WTC11 (cell line): ENCODE measurements around the gene CFAP119. TPM values are rescaled to one million over a fixed set of nuclear protein-coding genes. Genes with fewer than 3 reads are reported as not detected.
A peak's percentile ranks its signal among the peaks of the same experiment; 100 is the strongest.

ENCODE experiments used
- ATAC-seq: fragments of 200-7000 bp; cut with Tn5 transposase; 2 replicates; pipeline ENCODE4 v1.10.0; 2021; ENCODE audit warnings: mild to moderate bottlenecking, moderate library complexity
- CTCF ChIA-PET: fragments of 300-600 bp; sonication (Branson Sonifier 250); formaldehyde crosslinking; loops from one replicate; lab custom pipeline; 2021; ENCODE audit warnings: antibody characterized with exemption; lab: Charles Lee
- POLR2A ChIA-PET: fragments of 350-600 bp; sonication (Branson Sonifier 250); formaldehyde crosslinking; loops from one replicate; lab custom pipeline; 2021; ENCODE audit warnings: antibody characterized with exemption; lab: Charles Lee
- DNase-seq: peaks from one replicate; pipeline ENCODE4 v3.0.0; 2021; ENCODE audit warnings: low spot score
- H3K27ac Mint-ChIP-seq: 2 replicates; pipeline ENCODE4 v1.8.0; 2021; ENCODE audit warnings: mixed read lengths
- H3K27me3 Mint-ChIP-seq: 2 replicates; pipeline ENCODE4 v1.8.0; 2021; ENCODE audit warnings: low read depth, mild to moderate bottlenecking, moderate library complexity, mixed read lengths
- H3K36me3 Mint-ChIP-seq: 2 replicates; pipeline ENCODE4 v1.8.0; 2021; ENCODE audit warnings: mixed read lengths
- H3K4me1 Mint-ChIP-seq: 2 replicates; pipeline ENCODE4 v1.8.0; 2022; ENCODE audit warnings: mixed read lengths
- H3K4me3 Mint-ChIP-seq: 2 replicates; pipeline ENCODE4 v1.8.0; 2021; ENCODE audit warnings: mild to moderate bottlenecking, moderate library complexity, mixed read lengths
- H3K9me3 Mint-ChIP-seq: 2 replicates; pipeline ENCODE4 v1.8.0; 2021; ENCODE audit warnings: mixed read lengths
- ATF2 ChIP-seq: sonication (generic); formaldehyde crosslinking; IDR thresholded peaks from 2 replicates; pipeline ENCODE4 v1.8.1; 2022; ENCODE audit warnings: low read depth, missing genetic modification reagents, borderline replicate concordance
- ATF3 ChIP-seq: sonication (generic); formaldehyde crosslinking; conservative IDR thresholded peaks from 2 replicates; pipeline ENCODE4 v1.8.1; 2022; ENCODE audit warnings: mild to moderate bottlenecking, missing genetic modification reagents
- CBFB ChIP-seq: sonication (generic); formaldehyde crosslinking; IDR thresholded peaks from 2 replicates; pipeline ENCODE4 v1.8.1; 2022; ENCODE audit warnings: mild to moderate bottlenecking, low read depth, missing genetic modification reagents
- ETV6 ChIP-seq: sonication (generic); formaldehyde crosslinking; IDR thresholded peaks from 2 replicates; pipeline ENCODE4 v1.8.1; 2022; ENCODE audit warnings: mild to moderate bottlenecking, missing genetic modification reagents
- GABPB1 ChIP-seq: sonication (generic); formaldehyde crosslinking; IDR thresholded peaks from 2 replicates; pipeline ENCODE4 v1.8.1; 2023; ENCODE audit warnings: mild to moderate bottlenecking, missing genetic modification reagents
- HMGXB4 ChIP-seq: sonication (generic); formaldehyde crosslinking; IDR thresholded peaks from 2 replicates; pipeline ENCODE4 v1.8.1; 2023; ENCODE audit warnings: mild to moderate bottlenecking, moderate library complexity, missing genetic modification reagents
- NFYB ChIP-seq: sonication (generic); formaldehyde crosslinking; conservative IDR thresholded peaks from 2 replicates; pipeline ENCODE4 v1.8.0; 2022; ENCODE audit warnings: low read depth, missing genetic modification reagents
- PRDM15 ChIP-seq: sonication (generic); formaldehyde crosslinking; IDR thresholded peaks from 2 replicates; pipeline ENCODE4 v1.8.0; 2022; ENCODE audit warnings: missing genetic modification reagents
- PREB ChIP-seq: sonication (generic); formaldehyde crosslinking; IDR thresholded peaks from 2 replicates; pipeline ENCODE4 v1.8.1; 2022; ENCODE audit warnings: mild to moderate bottlenecking, missing genetic modification reagents, moderate library complexity, borderline replicate concordance
- SOX15 ChIP-seq: fragments of 250-450 bp; sonication (Bioruptor Pico); IDR thresholded peaks from 2 replicates; pipeline ENCODE4 v1.9.0; 2021; ENCODE audit warnings: mild to moderate bottlenecking
- SP1 ChIP-seq: sonication (generic); formaldehyde crosslinking; conservative IDR thresholded peaks from 2 replicates; pipeline ENCODE4 v1.8.1; 2022; ENCODE audit warnings: missing genetic modification reagents
- USF1 ChIP-seq: sonication (generic); formaldehyde crosslinking; IDR thresholded peaks from 2 replicates; pipeline ENCODE4 v1.8.0; 2022; ENCODE audit warnings: mild to moderate bottlenecking, missing genetic modification reagents
- ZBTB43 ChIP-seq: sonication (generic); formaldehyde crosslinking; IDR thresholded peaks from 2 replicates; pipeline ENCODE4 v1.8.1; 2023; ENCODE audit warnings: mild to moderate bottlenecking, missing genetic modification reagents
- ZNF138 ChIP-seq: sonication (generic); formaldehyde crosslinking; conservative IDR thresholded peaks from 2 replicates; pipeline ENCODE4 v1.8.1; 2022; ENCODE audit warnings: mild to moderate bottlenecking, moderate library complexity, missing genetic modification reagents
- ZNF281 ChIP-seq: sonication (generic); formaldehyde crosslinking; IDR thresholded peaks from 2 replicates; pipeline ENCODE4 v1.8.0; 2023; ENCODE audit warnings: mild to moderate bottlenecking, missing genetic modification reagents
- ZNF317 ChIP-seq: sonication (generic); formaldehyde crosslinking; IDR thresholded peaks from 2 replicates; pipeline ENCODE4 v1.8.1; 2023; ENCODE audit warnings: low read depth, mild to moderate bottlenecking, moderate library complexity, missing genetic modification reagents, borderline replicate concordance
- ZNF396 ChIP-seq: fragments of 250-450 bp; sonication (Bioruptor Pico); IDR thresholded peaks from 2 replicates; pipeline ENCODE4 v1.8.0; 2021; ENCODE audit warnings: mild to moderate bottlenecking, moderate library complexity, borderline replicate concordance
- total RNA-seq: library from RNA; stranded (reverse); gene quantifications from 3 replicates; pipeline ENCODE4 v1.2.3, GENCODE V29; 2021

Gene CFAP119
- total RNA-seq, 1 experiment from 2014 or later, result 6.6 TPM

GRCh38 chr16:30780021-30780420 is 18.2 kb upstream of the CFAP119 start:
- no peak overlapping the region for H3K4me3 Mint-ChIP-seq

GRCh38 chr16:30779596-30779995 is 17.7 kb upstream of the CFAP119 start:
- ATAC-seq, result no peak
- Mint-ChIP-seq H3K4me3 (no peak overlapping the region), H3K27ac (peak overlapping the region; percentile 27; the same call in 1 of the 2 replicates), H3K9me3 (no peaks in the 10 kb centered on the region), H3K36me3 (peaks cover 14% of the 10 kb centered on the region), H3K27me3 (no peaks in the 10 kb centered on the region; the same call in 1 of the 2 replicates), H3K4me1 (peaks cover 25% of the 10 kb centered on the region)
- ChIA-PET CTCF (no interaction called here), POLR2A (no interaction called here)
- DNase-seq, result no peak
- TF ChIP-seq SOX15 (CRISPR knock-in tag) (no peak), ZNF317 (CRISPR knock-in tag) (no peak), PREB (no peak), ETV6 (CRISPR knock-in tag) (no peak), ZNF281 (CRISPR knock-in tag) (no peak), NFYB (no peak), PRDM15 (no peak)

More at GRCh38 chr16:30780021-30780420, 18.2 kb upstream of the CFAP119 start:
- DNase-seq, result no peak
- Mint-ChIP-seq H3K4me1 (peaks cover 25% of the 10 kb centered on the region), H3K9me3 (no peaks in the 10 kb centered on the region), H3K27ac (no peak overlapping the region), H3K36me3 (peaks cover 14% of the 10 kb centered on the region), H3K27me3 (no peaks in the 10 kb centered on the region; the same call in 1 of the 2 replicates)
- CTCF ChIA-PET, result no interaction called here
- POLR2A ChIA-PET, result no interaction called here
- no peak for TF ChIP-seq SP1
- no peak for TF ChIP-seq CBFB (CRISPR knock-in tag)
- TF ChIP-seq ZNF138 (CRISPR knock-in tag), result no peak
- no peak for TF ChIP-seq GABPB1 (CRISPR knock-in tag)
- no peak for TF ChIP-seq ATF2 (CRISPR knock-in tag)
- TF ChIP-seq ZBTB43 (CRISPR knock-in tag), result no peak
- TF ChIP-seq USF1 (CRISPR knock-in tag), result no peak
- TF ChIP-seq ZNF396 (CRISPR knock-in tag), result no peak
- TF ChIP-seq ATF3, result no peak
- no peak for TF ChIP-seq HMGXB4
- TF ChIP-seq, all 79 proteins: peak for 0
- ATAC-seq, result no peak
